Activated T-cell treated with anti-CD3 and anti-CD28 coated beads for 1 hour (primary cell): Measurements from ENCODE around the gene BBLN.
"Not testable (repeated sequence)": the region's sequence is repeated elsewhere in the genome, so short reads cannot be mapped to it uniquely, and the experiment has no call there.

Experiments
- DNase-seq: peaks from one replicate; pipeline ENCODE4 v3.0.0-alpha.2; 2020; ENCODE audit warnings: low read depth

BBLN gene, protein sequence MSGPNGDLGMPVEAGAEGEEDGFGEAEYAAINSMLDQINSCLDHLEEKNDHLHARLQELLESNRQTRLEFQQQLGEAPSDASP

GRCh38 chr9:128159784-128160602 is at the start of gene BBLN:
TSS of gene BBLN (plus strand) at chr9:128160265. CDS start at chr9:128160408, 143 bp downstream.
- DNase-seq, result peak; percentile 91

DNA sequence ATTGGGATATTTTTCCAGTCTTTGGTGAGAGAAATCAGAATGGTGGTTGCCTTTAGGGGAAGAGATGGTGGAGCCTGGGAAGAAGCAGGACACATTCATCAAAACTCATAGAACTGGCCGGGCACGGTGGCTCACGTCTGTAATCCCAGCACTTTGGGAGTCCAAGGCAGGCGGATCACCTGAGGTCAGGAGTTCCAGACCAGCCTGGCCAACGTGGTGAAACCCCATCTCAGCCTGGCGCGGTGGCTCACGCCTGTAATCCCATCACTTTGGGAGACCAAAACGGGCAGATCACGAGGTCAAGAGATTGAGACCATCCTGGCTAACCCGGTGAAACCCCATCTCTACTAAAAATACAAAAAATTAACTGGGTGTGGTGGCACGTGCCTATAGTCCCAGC is 48.3 kb upstream of the BBLN start:
- not testable (repeated sequence) for DNase-seq

- no peak for DNase-seq
These were observed 46.3 kb upstream of the BBLN start for GRCh38 chr9:128113526-128114325.

DNA sequence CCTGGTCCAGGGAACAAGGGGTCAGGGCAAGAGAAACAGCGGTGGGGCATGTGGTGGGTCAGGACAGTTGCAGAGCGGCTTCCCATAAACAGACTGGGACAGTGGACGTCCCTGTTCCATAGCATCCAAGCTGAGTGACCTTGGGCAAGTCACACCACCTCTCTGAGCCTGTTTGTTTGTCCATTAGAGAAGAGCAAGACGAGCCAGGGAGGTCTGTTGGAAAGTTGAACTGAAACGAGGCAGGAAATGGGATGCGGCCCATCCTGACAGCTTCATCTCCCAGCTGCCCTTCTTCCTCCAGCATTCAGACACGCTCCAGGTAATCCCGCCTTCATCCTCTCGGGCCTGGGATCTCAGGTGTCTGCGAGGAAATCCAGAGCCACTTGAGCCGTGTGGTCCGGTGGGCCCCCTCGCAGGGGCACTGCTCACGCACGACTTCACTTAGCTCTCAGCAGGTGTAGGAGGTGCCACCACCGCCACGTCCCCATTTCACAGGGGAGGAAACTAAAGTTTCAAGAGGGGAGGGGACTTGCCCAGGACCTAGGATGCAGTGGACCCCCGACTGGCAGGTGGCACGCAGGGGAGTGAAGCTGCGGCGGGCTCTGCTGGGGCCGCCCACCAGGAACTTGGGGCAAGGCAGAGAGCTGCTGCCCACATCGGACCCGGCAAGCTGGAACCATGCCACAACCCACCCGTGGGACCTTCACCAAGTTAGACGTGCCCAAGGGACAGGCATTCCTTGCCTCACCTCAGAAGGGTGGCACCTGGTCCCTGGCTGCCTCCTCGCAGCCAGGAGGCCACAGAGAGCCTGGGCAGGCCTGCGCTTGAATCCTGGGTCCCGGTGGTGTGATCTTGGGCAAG is 45.5 kb upstream of the BBLN start:
- no peak for DNase-seq

DNA sequence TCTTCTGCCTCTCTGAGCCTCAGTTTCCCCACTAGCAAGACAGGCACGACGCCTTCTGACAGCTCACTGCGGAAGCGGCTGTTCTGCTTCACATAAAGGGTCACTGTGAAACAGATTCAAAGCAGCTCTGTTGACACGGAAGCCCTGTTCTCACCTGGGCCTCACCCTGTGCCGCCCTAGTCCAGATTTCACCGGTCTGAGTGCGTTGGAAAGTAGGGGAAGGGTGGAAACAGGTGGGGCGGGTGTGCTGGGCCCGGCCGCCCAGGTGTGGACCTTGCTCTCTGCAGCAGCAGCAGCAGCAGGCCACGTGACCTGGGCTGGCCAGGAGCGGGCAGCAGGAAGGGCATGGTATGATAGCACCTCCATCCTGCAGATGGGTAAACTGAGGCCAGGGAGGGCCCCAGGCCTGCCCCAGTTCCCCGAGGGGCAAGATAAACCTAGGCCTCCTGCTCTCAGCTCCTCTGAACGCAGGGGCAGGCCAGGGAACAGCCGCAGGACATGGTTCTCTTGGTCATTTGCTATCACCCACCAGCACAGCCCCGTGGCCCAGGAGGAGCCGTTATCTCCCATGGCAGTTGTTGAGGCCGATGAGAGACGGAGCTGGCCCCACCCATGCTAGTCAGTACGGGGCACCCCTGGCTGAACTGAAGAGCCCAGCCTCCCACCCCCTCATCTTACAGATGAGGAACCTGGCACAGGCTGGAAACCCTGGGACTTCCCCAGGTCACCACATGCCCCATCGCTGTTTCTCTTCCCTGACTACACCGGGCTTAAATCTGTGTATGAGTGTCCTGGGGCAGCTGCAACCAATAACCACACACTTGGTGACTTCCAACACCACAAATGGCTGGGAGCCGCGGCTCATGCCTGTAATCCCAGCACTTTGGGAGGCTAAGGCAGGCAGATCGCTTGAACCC is 44.6 kb upstream of the BBLN start:
- DNase-seq, result no peak

DNA sequence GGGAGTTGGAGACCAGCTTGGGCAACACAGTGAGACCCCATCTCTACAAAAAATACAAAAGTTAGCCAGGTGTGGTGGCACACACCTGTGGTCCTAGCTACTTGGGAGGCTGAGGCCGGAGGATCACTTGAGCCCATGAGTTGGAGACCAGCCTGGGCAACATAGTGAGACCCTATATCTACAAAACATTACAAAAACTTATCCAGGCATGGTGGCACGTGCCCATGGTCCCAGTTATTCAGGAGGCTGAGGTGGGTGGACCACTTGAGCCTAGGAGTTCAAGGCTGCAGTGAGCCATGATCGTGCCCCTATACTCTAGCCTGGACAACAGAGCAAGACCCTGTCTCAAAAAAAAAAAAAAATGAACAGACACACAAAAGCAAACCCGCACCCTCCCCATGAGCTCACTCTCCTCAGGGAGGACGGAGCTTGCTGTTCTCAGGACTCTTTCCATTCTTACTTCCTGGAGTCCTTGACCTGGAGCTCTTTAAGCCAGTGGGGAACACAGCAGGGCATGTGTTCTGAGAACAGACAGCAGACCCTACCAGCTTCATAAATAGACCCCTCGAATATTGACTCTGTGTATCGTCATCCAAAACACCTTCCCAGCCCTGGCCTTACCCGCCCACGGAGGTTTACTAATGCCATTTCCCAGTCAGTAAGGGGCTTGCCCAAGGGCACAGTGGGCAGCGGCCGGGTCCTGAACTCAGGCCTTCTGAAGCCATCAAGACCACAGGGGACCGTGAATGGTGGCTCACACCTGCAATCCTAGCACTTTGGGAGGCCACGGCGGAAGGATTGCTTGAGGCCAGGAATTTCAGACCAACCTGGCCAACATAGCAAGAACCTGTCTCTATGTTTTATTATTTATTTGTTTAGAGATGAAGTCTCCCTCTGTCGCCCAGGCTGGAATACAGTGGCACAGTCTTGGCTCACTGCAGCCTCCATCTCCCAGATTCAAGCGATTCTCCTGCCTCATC is 43.7 kb upstream of the BBLN start:
- no peak for DNase-seq

GRCh38 chr9:128117613-128118471 is 42.2 kb upstream of the BBLN start:
- peak; percentile 100 for DNase-seq

- no peak for DNase-seq
These were observed 41.6 kb upstream of the BBLN start for GRCh38 chr9:128118472-128118857.

- no peak for DNase-seq
These were observed 40.9 kb upstream of the BBLN start for GRCh38 chr9:128118971-128119665.

GRCh38 chr9:128120061-128120740 is 39.9 kb upstream of the BBLN start:
- DNase-seq, result no peak

- DNase-seq, result no peak
These were observed 39.2 kb upstream of the BBLN start for GRCh38 chr9:128120741-128121465.

DNA sequence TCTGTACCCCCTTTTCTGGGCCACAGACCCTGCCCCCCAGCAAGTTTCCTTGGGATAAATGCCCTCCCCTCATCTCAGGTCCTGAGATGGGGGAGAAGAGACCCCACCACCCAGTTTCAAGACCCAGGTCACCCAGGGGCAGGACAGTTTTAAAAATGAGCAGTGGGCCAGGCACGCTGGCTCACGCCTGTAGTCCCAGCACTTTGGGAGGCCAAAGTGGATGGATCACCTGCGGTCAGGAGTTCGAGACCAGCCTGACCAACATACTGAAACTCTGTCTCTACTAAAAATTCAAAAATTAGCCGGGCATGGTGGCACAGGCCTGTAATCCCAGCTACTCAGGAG is 38.6 kb upstream of the BBLN start:
- no peak for DNase-seq

GRCh38 chr9:128121924-128122808 is 37.9 kb upstream of the BBLN start:
- no peak for DNase-seq

- DNase-seq, result no peak
These were observed 37.3 kb upstream of the BBLN start for GRCh38 chr9:128122809-128123175.

GRCh38 chr9:128123451-128124080 is 36.5 kb upstream of the BBLN start:
- DNase-seq, result no peak

DNA sequence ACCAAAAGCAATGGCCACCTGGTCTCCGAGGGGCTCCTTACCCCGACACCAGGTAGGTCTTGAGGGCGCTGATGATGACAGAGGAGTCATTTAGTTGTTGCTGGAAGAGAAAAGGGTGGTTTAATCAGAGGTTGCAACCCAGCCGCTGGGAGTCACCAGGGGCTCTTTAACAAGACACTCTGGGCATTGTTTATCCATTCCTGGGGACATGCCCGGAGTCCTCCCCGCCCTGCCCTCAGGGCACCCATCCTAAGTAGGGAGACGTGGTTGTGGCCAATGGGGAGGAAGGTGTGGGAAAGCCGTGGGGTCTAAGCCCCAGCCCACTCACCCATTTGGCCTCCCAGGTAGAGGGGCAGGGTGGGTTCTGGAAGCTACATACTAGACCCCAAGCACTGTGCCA is 35.6 kb upstream of the BBLN start:
- no peak for DNase-seq
